ENCODE data around the gene TAB2.

DNA sequence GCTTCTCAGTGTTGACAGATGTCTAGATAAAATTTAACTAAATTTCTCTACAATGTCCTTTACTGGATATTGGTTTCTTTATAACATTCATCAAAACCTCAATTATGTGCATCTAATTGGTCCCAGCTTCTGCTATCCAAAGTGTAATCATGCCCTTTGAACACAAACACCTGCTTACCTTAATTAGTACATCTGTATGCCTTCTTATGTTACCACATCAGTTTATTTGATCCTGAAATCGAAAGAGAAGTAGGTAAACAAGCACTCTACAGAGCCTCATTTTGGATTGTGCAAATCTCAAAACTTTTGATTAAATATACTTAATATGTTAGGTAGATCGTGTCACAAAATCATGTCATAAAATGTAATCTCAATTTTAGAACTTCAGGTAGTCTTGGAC, 36.5 kb downstream of the TAB2 start:
- TF ChIP-seq, protein P1, sequence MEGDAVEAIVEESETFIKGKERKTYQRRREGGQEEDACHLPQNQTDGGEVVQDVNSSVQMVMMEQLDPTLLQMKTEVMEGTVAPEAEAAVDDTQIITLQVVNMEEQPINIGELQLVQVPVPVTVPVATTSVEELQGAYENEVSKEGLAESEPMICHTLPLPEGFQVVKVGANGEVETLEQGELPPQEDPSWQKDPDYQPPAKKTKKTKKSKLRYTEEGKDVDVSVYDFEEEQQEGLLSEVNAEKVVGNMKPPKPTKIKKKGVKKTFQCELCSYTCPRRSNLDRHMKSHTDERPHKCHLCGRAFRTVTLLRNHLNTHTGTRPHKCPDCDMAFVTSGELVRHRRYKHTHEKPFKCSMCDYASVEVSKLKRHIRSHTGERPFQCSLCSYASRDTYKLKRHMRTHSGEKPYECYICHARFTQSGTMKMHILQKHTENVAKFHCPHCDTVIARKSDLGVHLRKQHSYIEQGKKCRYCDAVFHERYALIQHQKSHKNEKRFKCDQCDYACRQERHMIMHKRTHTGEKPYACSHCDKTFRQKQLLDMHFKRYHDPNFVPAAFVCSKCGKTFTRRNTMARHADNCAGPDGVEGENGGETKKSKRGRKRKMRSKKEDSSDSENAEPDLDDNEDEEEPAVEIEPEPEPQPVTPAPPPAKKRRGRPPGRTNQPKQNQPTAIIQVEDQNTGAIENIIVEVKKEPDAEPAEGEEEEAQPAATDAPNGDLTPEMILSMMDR (IDR thresholded peaks at IDR 0.05), result no peak
- TF ChIP-seq POLR2A (IDR thresholded peaks at IDR 0.05) (no peak), EP300 (IDR thresholded peaks at IDR 0.05; ENCODE audit: low read depth) (no peak)
